Panc1 (cell line): ENCODE data around the gene CPZ.

Source experiments
- CTCF ChIP-seq: fragments of 450-650 bp; IDR thresholded peaks from 2 replicates; pipeline ENCODE4 v1.5.1; 2017; ENCODE audit warnings: mild to moderate bottlenecking
- POLR2AphosphoS5 ChIP-seq: IDR thresholded peaks from 2 replicates; pipeline ENCODE4 v1.6.1; 2012; ENCODE audit warnings: mild to moderate bottlenecking, low read depth, low read length, moderate library complexity
- SIN3A ChIP-seq: IDR thresholded peaks from 2 replicates; pipeline ENCODE4 v1.6.1; 2012; ENCODE audit warnings: low read depth, mild to moderate bottlenecking, low read length, moderate library complexity, borderline replicate concordance; ENCODE audit not compliant: insufficient read depth

GRCh38 chr4:8609406-8609805 is 16.8 kb downstream of the CPZ start:
- TF ChIP-seq CTCF: no peak
- no peak for TF ChIP-seq SIN3A
- no peak for TF ChIP-seq POLR2AphosphoS5
